Loucy (cell line): ENCODE results near the gene C2orf81.

ENCODE experiments used
- H2AFZ ChIP-seq: fragments of 200-600 bp; sonication (generic); 2 replicates; pipeline ENCODE4 v1.6.0; 2016; ENCODE audit warnings: antibody characterized with exemption, mild to moderate bottlenecking, low read length, moderate library complexity
- H3F3A ChIP-seq: fragments of 200-600 bp; 2 replicates; pipeline ENCODE4 v1.6.0; 2016; ENCODE audit warnings: antibody characterized with exemption, low read depth, mild to moderate bottlenecking
- H3K27me3 ChIP-seq: fragments of 200-600 bp; sonication (generic); 2 replicates; pipeline ENCODE4 v1.6.1; 2014; ENCODE audit warnings: low read length, mild to moderate bottlenecking; ENCODE audit not compliant: insufficient read depth, poor library complexity, severe bottlenecking
- H3K36me3 ChIP-seq: fragments of 200-600 bp; sonication (generic); 2 replicates; pipeline ENCODE4 v1.6.1; 2016; ENCODE audit warnings: low read length; ENCODE audit not compliant: insufficient read depth
- H3K4me1 ChIP-seq: fragments of 200-600 bp; sonication (generic); 2 replicates; pipeline ENCODE4 v1.5.1; 2014; ENCODE audit warnings: low read length, mild to moderate bottlenecking; ENCODE audit not compliant: insufficient read depth, poor library complexity, severe bottlenecking
- H3K4me2 ChIP-seq: fragments of 200-600 bp; sonication (generic); 2 replicates; pipeline ENCODE4 v1.6.0; 2014; ENCODE audit warnings: antibody characterized with exemption, low read length, low read depth, mild to moderate bottlenecking; ENCODE audit not compliant: poor library complexity, severe bottlenecking
- H3K4me3 ChIP-seq: fragments of 200-600 bp; sonication (generic); 2 replicates; pipeline ENCODE4 v1.5.1; 2014; ENCODE audit warnings: low read length, mild to moderate bottlenecking, mixed read lengths; ENCODE audit not compliant: poor library complexity, severe bottlenecking
- H3K79me2 ChIP-seq: fragments of 200-600 bp; sonication (generic); 2 replicates; pipeline ENCODE4 v1.6.1; 2014; ENCODE audit warnings: low read length; ENCODE audit not compliant: insufficient read depth
- H3K9ac ChIP-seq: fragments of 200-600 bp; sonication (generic); 2 replicates; pipeline ENCODE4 v1.6.0; 2014; ENCODE audit warnings: mild to moderate bottlenecking, low read depth, low read length, moderate library complexity; ENCODE audit not compliant: poor library complexity, severe bottlenecking
- H3K9me2 ChIP-seq: fragments of 200-600 bp; sonication (generic); replicated peaks from 2 replicates; pipeline ENCODE4 v1.6.1; 2016; ENCODE audit warnings: low read depth, low read length, mixed read lengths
- H3K9me3 ChIP-seq: fragments of 200-600 bp; sonication (generic); 2 replicates; pipeline ENCODE4 v1.6.1; 2014; ENCODE audit warnings: mild to moderate bottlenecking, antibody characterized with exemption, low read length, low read depth; ENCODE audit not compliant: insufficient read depth
- H4K20me1 ChIP-seq: fragments of 200-600 bp; sonication (generic); 2 replicates; pipeline ENCODE4 v1.6.0; 2014; ENCODE audit warnings: antibody characterized with exemption, low read length, mild to moderate bottlenecking; ENCODE audit not compliant: insufficient read depth, poor library complexity, severe bottlenecking
- CTCF ChIP-seq: fragments of 200-600 bp; sonication (generic); conservative IDR thresholded peaks from 2 replicates; pipeline ENCODE4 v1.5.1; 2014; ENCODE audit warnings: mild to moderate bottlenecking, antibody characterized with exemption, low read length
- EZH2phosphoT487 ChIP-seq: fragments of 200-600 bp; IDR thresholded peaks from 2 replicates; pipeline ENCODE4 v1.6.1; 2018; ENCODE audit warnings: antibody characterized with exemption, mild to moderate bottlenecking, moderate library complexity, borderline replicate concordance

C2orf81 gene

GRCh38 chr2:74413001-74413698 lies 8.3 kb downstream of the C2orf81 start:
- TF ChIP-seq EZH2phosphoT487: no peak
- no peak for TF ChIP-seq CTCF
- H3K9ac ChIP-seq: no peak overlapping the region
- H3K4me2 ChIP-seq: no peak overlapping the region
- H3K27me3 ChIP-seq: no peaks in the 10 kb centered on the region
- H3K79me2 ChIP-seq: no peaks in the 10 kb centered on the region
- H4K20me1 ChIP-seq: no peaks in the 10 kb centered on the region
- H3F3A ChIP-seq: no peaks in the 10 kb centered on the region
- H3K9me3 ChIP-seq: no peaks in the 10 kb centered on the region
- no peaks in the 10 kb centered on the region for H3K4me1 ChIP-seq
- H2AFZ ChIP-seq: 0 out of 2 replicates have a peak overlapping the region, but pooled peaks have one; percentile 41
- no peak overlapping the region for H3K4me3 ChIP-seq
- H3K36me3 ChIP-seq: no peaks in the 10 kb centered on the region
- H3K9me2 ChIP-seq: no peaks in the 10 kb centered on the region

DNA sequence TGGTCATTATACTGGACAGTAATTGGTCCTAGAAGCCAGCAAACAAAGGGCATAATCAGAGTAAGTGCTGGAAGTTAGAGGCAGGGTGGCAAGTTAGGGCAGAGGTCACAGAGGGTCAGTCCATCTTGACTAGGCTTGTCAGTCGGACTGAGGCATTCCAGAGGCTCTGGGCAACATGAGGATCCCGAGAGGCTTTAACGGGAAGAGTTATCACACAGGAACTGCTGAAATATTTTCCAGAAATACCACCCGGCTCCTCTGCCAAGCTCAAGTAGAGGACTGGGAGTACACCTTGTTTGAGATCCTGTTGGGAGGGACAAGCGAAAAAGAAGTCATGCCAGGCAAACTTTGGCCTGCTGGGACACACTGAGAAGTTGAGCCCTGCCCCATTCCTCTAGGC lies 13.7 kb downstream of the C2orf81 start:
- peaks cover 12% of the 10 kb centered on the region for H3K4me1 ChIP-seq
- H3K9me3 ChIP-seq: no peaks in the 10 kb centered on the region
- H3K36me3 ChIP-seq: no peaks in the 10 kb centered on the region
- TF ChIP-seq CTCF: no peak
- no peak overlapping the region for H3K4me3 ChIP-seq
- no peaks in the 10 kb centered on the region for H3F3A ChIP-seq
- no peaks in the 10 kb centered on the region for H4K20me1 ChIP-seq
- no peaks in the 10 kb centered on the region for H3K9me2 ChIP-seq
- H3K4me2 ChIP-seq: no peak overlapping the region
- no peak overlapping the region for H3K9ac ChIP-seq
- no peaks in the 10 kb centered on the region for H3K79me2 ChIP-seq
- H2AFZ ChIP-seq: no peak overlapping the region
- H3K27me3 ChIP-seq: no peaks in the 10 kb centered on the region

DNA sequence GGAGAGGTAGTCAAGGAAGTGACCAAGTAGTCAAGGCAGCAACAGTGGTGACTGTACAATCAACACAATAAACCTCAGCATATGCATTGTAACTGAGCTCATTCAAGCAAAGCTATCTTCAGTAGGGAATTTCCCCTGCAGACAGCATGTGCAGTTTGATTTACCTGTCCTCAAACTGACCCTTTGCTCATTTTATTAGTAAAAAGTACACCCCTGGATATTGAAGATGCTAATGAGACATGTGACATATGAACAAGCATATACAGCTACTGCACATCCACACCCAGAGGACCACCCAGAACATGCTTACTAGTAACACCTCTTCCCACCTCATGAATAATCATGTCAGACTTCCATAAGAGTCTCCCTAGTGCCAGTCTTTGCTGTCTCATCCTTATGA lies 15.4 kb downstream of the C2orf81 start:
- Histone ChIP-seq H2AFZ (no peak overlapping the region), H3K36me3 (no peaks in the 10 kb centered on the region), H3K9me2 (no peaks in the 10 kb centered on the region), H3K79me2 (no peaks in the 10 kb centered on the region), H3K4me2 (no peak overlapping the region), H3K4me1 (peaks cover 12% of the 10 kb centered on the region), H3K9ac (no peak overlapping the region), H3K9me3 (no peaks in the 10 kb centered on the region), H4K20me1 (no peaks in the 10 kb centered on the region), H3K27me3 (no peaks in the 10 kb centered on the region), H3F3A (no peaks in the 10 kb centered on the region), H3K4me3 (no peak overlapping the region)
- no peak for TF ChIP-seq CTCF
- TF ChIP-seq EZH2phosphoT487: no peak
